ENCODE results near the gene CAMK1G. TPM values are rescaled to one million over a fixed set of nuclear protein-coding genes. Genes with fewer than 3 reads are reported as not detected.

CAMK1G gene
- total RNA-seq, 1 donor from 2014 or later: 0.12 TPM

DNA sequence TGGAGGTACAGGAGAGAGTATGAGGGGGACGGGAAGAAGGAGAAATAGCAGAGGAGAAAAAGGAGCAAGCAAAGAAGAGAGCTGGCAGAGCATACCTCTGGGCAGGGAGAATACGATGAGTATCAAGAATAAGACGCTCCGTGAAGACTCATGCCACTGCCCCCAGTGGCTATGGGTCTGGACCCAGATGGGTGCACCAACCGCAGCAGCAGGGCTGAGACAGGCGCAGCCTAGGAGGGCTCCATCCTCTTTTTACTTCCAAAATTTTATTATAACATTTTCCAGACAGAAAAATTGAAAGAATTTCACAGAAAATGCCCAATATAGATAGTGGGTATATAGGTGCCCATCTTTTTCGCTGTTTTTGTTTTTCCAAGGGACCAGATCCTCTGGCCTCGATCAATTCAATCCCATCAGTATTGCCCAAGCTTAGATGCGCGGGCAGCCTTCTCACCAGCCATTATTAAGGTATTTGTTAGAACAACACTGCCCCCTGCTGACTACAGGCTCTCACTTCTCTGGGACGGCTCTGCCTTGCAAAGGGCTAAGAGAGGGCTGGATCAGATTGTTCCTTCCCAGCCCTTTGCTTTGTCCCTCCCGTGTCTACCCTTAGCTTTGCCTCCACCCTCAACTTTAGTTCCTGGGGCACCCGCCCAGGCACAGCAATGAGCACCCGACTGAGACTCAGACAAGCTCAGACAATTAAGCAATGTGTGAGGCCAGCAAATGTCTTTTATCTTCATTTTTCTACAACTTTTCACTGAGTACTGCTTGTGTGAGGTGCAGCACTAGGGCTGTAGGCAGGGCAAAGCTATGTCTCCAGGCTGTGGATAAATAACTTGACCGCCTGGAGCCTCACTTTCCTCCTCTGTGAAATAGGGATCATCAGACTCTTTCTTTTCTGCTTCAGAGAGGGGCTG lies 17.5 kb upstream of the CAMK1G start:
- DNase-seq (ENCODE audit: low spot score): peak; percentile 85

- DNase-seq (ENCODE audit: low spot score): no peak
Observed at GRCh38 chr1:209567698-209568175, 15.8 kb upstream of the CAMK1G start.

GRCh38 chr1:209569455-209570207 lies 13.9 kb upstream of the CAMK1G start:
- peak; percentile 81 for DNase-seq (ENCODE audit: low spot score)

GRCh38 chr1:209570743-209571142 lies 12.8 kb upstream of the CAMK1G start:
- DNase-seq (ENCODE audit: low spot score): no peak

GRCh38 chr1:209576392-209577197 lies 6.9 kb upstream of the CAMK1G start:
- peak; percentile 82 for DNase-seq (ENCODE audit: low spot score)

- DNase-seq (ENCODE audit: low spot score): no peak
Observed at GRCh38 chr1:209577346-209577745, 6.2 kb upstream of the CAMK1G start.

DNA sequence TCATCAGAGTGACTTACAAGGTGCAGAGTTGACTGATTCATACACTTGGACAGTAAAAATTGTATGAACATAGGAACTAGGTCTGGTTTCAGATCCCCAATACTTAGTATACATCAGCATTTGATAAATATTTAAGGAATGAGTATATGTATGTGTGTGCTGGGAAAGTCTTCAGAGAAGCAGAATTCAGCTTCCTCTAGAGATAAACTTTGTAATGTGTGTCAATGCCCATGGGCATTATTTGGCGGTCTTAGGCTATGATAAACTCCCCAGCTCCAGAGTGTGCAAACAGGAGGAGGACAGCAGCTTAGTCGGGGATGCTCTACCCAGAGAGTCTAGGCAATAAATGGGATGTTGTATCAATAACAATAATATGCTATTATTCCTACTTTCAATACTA lies 2.9 kb upstream of the CAMK1G start:
- no peak for DNase-seq (ENCODE audit: low spot score)

DNA sequence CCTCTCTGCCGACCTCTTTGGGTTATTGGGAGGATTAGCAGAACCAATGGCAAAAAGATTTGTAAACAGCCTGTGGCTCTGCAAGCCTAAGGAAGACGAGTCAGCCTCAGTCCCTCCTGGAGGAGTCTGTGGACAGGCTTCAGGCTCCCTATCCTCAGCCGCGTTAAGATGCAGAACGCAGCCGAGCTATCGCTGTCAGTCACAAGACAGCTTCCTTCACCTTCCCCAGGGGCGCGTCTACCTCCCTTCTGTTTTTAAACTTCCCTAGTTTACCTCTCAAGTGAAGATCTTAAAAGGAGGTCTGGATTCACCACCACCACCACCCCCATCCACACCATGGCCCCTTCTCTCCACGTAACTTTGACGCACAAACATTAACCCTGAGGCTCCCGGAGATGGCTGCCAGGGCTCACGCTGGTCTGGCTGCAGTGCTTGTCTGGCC lies 738 bp downstream of the CAMK1G start:
- no peak for DNase-seq (ENCODE audit: low spot score)

DNA sequence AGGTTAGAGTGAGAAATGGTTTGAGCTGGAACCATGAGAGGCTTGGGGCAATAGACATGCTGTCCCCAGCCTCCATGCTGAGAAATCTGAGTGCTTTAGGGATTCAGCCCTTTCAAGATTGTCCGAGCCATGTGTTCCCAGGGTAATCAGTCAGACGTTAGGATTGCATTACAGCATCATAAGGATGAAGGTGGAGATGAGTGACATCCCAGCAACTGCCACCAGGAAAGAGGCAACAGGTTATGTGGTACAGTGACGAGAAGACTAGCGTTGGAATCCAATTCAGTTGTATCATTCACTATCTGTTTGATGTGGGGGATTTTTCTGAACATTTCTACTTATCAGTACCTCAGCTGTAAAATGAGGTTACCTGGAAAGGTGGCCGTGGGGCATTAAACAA lies 1.7 kb downstream of the CAMK1G start:
- no peak for DNase-seq (ENCODE audit: low spot score)

- peak; percentile 45 for DNase-seq (ENCODE audit: low spot score)
Observed at GRCh38 chr1:209585672-209586071, 2.2 kb downstream of the CAMK1G start.

DNA sequence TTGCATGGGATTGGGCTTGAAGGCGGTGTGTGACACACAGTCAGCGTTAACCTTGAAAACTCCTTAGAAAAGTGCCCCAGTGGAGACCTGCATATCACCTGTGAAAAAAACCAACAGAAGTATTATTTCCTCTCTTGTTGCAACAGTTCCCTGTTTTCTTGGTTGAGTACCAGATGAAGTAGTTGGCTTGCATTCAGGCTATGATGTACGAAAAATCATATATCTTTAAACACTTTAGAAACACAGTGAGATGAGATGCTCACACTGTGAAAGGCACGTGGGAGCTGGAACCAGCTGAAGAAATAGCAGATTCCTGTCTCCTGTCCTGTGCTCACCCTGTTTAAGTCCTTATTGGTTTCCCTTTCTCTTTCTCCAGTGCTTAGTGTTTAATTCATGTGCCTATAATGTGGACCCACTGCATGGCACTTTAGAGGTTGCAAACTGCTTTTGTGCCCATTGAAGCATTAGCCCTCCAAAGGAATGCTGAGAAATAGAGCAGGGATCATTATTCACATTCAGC lies 2.8 kb downstream of the CAMK1G start:
- no peak for DNase-seq (ENCODE audit: low spot score)

- no peak for DNase-seq (ENCODE audit: low spot score)
Observed at GRCh38 chr1:209587789-209588188, 4.3 kb downstream of the CAMK1G start.

- DNase-seq (ENCODE audit: low spot score): no peak
Observed at GRCh38 chr1:209589440-209589839, 5.9 kb downstream of the CAMK1G start.

- DNase-seq (ENCODE audit: low spot score): no peak
Observed at GRCh38 chr1:209589863-209590262, 6.3 kb downstream of the CAMK1G start.

- DNase-seq (ENCODE audit: low spot score): no peak
Observed at GRCh38 chr1:209590405-209590804, 6.9 kb downstream of the CAMK1G start.

DNA sequence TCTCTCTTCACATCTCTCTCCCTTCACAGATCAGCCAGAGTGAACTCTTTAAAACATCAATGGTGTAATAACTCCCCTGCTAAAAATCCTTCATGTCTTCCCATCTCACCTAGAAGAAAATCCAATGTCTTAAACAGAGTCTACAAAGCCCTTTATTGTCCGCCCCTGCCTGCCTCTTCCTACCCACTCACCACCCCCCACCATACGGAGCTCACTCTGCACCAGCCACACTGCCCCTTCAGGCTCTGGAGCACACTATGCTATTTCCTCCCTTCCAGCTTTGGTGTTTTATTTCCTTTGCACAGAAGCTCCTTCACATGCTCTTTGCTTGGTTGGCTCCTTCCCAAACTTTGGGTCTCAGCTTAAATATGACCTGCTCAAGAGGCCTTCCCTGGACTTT lies 10.2 kb downstream of the CAMK1G start:
- no peak for DNase-seq (ENCODE audit: low spot score)

DNA sequence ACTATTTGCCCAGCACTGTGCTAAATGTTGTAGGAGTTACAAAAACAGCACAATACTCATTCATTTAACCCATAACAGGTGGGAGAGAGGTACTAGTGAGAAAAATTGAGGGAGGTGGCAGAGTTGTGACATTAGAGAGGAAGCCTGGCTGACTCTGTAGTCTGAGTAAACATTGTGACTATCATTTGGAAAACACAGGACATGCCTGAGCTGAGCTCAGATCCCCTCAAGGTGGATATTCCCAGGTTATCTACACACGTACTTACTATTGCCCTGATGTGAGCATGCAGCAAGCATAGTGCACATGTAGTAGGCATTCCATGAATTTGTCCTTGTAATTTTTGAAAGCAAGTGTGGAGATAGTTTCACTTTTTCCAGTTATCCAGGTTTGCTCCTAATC lies 10.9 kb downstream of the CAMK1G start:
- DNase-seq (ENCODE audit: low spot score): no peak

- DNase-seq (ENCODE audit: low spot score): no peak
Observed at GRCh38 chr1:209595028-209595427, 11.5 kb downstream of the CAMK1G start.

DNA sequence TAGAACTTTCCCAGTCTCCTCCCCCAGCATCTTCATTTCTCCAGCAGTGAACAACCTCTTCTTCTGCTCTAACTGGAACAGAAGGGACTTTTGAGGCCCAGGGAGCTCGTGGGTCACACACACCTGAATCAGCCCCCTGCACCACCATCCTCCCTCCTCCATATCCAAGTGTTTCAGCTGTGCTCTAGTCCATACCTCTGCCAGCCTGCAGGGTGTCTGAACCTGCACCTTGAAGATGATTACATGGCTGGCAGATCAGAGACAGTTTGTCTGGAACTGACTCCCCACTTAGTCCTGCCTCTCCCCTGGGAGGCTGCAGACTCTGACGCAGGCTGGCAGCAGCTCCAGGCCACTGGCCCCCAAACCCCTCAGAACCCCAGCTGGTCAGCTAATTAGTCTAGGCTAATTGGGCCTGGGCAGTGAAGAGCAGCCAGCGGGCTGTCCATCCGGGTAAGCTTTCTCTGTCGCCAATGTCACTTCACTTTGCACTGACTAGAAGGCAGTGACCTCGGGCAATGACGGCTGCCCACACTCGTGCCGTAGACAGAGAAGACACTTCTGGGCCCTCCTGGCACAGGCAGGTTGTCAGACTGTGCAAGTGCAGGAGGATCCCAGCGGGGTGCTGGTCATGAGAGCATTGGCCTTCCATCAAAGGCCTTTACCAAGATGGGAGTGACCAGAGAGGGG lies 12.2 kb downstream of the CAMK1G start:
- DNase-seq (ENCODE audit: low spot score): no peak

GRCh38 chr1:209597499-209597898 lies 14.0 kb downstream of the CAMK1G start:
- DNase-seq (ENCODE audit: low spot score): no peak

GRCh38 chr1:209598227-209598626 lies 14.7 kb downstream of the CAMK1G start:
- DNase-seq (ENCODE audit: low spot score): no peak
